GM12878 (cell line): Measurements from ENCODE around the gene RELT. TPM values are rescaled to one million over a fixed set of nuclear protein-coding genes. Genes with fewer than 3 reads are reported as not detected.

Experiments used
- ATAC-seq: fragments of 200-7000 bp; cut with Tn5 transposase; 3 replicates; pipeline ENCODE4 v1.9.1; 2020; ENCODE audit warnings: mild to moderate bottlenecking, moderate library complexity
- BruUV-seq: library from RNA; stranded (reverse); fragments of 400-500 nt; replicated peaks from 2 replicates; lab custom pipeline; 2021; lab: Mats Ljungman, UMichigan
- CTCF ChIA-PET: fragments of 300-600 bp; sonication (Branson Sonifier 250); formaldehyde crosslinking; extraction: SDS; loops from one replicate; lab custom pipeline; 2021; ENCODE audit warnings: inconsistent platforms; lab: Yijun Ruan, JAX
- POLR2A ChIA-PET: fragments of 350-600 bp; formaldehyde crosslinking; extraction: SDS; loops from one replicate; lab custom pipeline; 2021; ENCODE audit warnings: inconsistent platforms; lab: Charles Lee
- RAD21 ChIA-PET: fragments of 300-600 bp; sonication (Branson Sonifier 250); formaldehyde crosslinking; loops from one replicate; lab custom pipeline; 2023; ENCODE audit warnings: antibody characterized with exemption; ENCODE audit not compliant: unreplicated experiment; lab: Charles Lee
- SMC1A ChIA-PET: fragments of 300-600 bp; sonication (Branson Sonifier 250); formaldehyde crosslinking; loops from one replicate; lab custom pipeline; 2023; ENCODE audit not compliant: unreplicated experiment, uncharacterized antibody; lab: Charles Lee
- DNase-seq: peaks from one replicate; pipeline ENCODE4 v3.0.0-alpha.2; 2011; ENCODE audit warnings: low read depth, low spot score
- FAIRE-seq: peaks from 3 replicates; lab custom pipeline; 2011; peaks lifted over from hg19 to GRCh38; lab: Jason Lieb, UNC
- H2AFZ ChIP-seq: 2 replicates; pipeline ENCODE4 v1.6.0; 2011; ENCODE audit warnings: low read depth, low read length, control low read depth; ENCODE audit not compliant: control insufficient read depth
- H3K27ac ChIP-seq: 2 replicates; pipeline ENCODE4 v1.5.1; 2011; ENCODE audit warnings: control low read depth; ENCODE audit not compliant: control insufficient read depth, insufficient read depth
- H3K27me3 ChIP-seq, 2 experiments: replicated peaks in 1 of 2; 2 replicates each; pipeline versions ENCODE4 v1.6.0 to v1.6.1; 2011; ENCODE audit warnings: low read length in 1 of 2; ENCODE audit not compliant: control insufficient read depth in 2 of 2, insufficient read depth in 2 of 2
- H3K36me3 ChIP-seq, 2 experiments: 2 replicates each; pipeline ENCODE4 v1.5.1; 2011; ENCODE audit warnings: low read length in 1 of 2; ENCODE audit not compliant: control insufficient read depth in 2 of 2, insufficient read depth in 2 of 2
- H3K4me1 ChIP-seq: 2 replicates; pipeline ENCODE4 v1.6.1; 2011; ENCODE audit warnings: mild to moderate bottlenecking, low read length, moderate library complexity, mixed read lengths; ENCODE audit not compliant: control insufficient read depth, insufficient read depth
- H3K4me2 ChIP-seq: 2 replicates; pipeline ENCODE4 v1.6.0; 2011; ENCODE audit warnings: control low read depth; ENCODE audit not compliant: control insufficient read depth, insufficient read depth
- H3K4me3 ChIP-seq: fragments of 200-600 bp; sonication (generic); 2 replicates; pipeline ENCODE4 v1.5.1; 2016
- H3K79me2 ChIP-seq: 2 replicates; pipeline ENCODE4 v1.6.0; 2011; ENCODE audit warnings: low read length; ENCODE audit not compliant: control insufficient read depth, insufficient read depth
- H3K9ac ChIP-seq: 2 replicates; pipeline ENCODE4 v1.8.0; 2011; ENCODE audit warnings: low read length, control low read depth, mixed read lengths; ENCODE audit not compliant: control insufficient read depth, insufficient read depth
- H3K9me3 ChIP-seq: replicated peaks from 3 replicates; pipeline ENCODE4 v1.5.1; 2011; ENCODE audit warnings: mild to moderate bottlenecking, low read length; ENCODE audit not compliant: control insufficient read depth, insufficient read depth
- H4K20me1 ChIP-seq: 2 replicates; pipeline ENCODE4 v1.6.0; 2011; ENCODE audit not compliant: control insufficient read depth, insufficient read depth
- BRCA1 ChIP-seq: IDR thresholded peaks from 2 replicates; pipeline ENCODE4 v1.6.1; 2011; ENCODE audit warnings: low read depth, low read length, improper control_type of control experiment
- CBX5 ChIP-seq: sonication (generic); IDR thresholded peaks from 2 replicates; pipeline ENCODE4 v1.6.1; 2016; ENCODE audit warnings: low read depth, moderate library complexity, mild to moderate bottlenecking, inconsistent platforms
- CHD1 ChIP-seq: IDR thresholded peaks from 2 replicates; pipeline ENCODE4 v1.6.1; 2012; ENCODE audit warnings: low read depth, low read length, improper control_type of control experiment
- ELK1 ChIP-seq: IDR thresholded peaks from 2 replicates; pipeline ENCODE4 v1.6.1; 2012; ENCODE audit warnings: low read depth, low read length, improper control_type of control experiment
- SRF ChIP-seq, 2 experiments: IDR thresholded peaks; 2 replicates each; pipeline ENCODE4 v1.6.1; 2011; ENCODE audit warnings: low read depth in 2 of 2, low read length in 2 of 2, mild to moderate bottlenecking in 1 of 2, moderate library complexity in 1 of 2
- ZNF207 ChIP-seq: fragments of 450-650 bp; IDR thresholded peaks from 2 replicates; pipeline ENCODE4 v1.6.1; 2014; ENCODE audit warnings: antibody characterized with exemption, mild to moderate bottlenecking, borderline replicate concordance
- ZZZ3 ChIP-seq: IDR thresholded peaks from 2 replicates; pipeline ENCODE4 v1.6.1; 2011; ENCODE audit warnings: low read depth; ENCODE audit not compliant: control insufficient read depth, insufficient read length
- WGBS: methylation state at CpG from one replicate; pipeline ENCODE4 v1.1.6; 2016; ENCODE audit warnings: low lambda C conversion rate; ENCODE audit not compliant: insufficient replicate concordance, insufficient coverage; ENCODE audit errors: missing lambda C conversion rate; 5-methylcytosine and 5-hydroxymethylcytosine counted together
- in situ Hi-C: fragments of 300-500 bp; cut with MboI; formaldehyde crosslinking; loops from 9 replicates; pipeline ENCODE4 v1.14.3; 2018; ENCODE audit warnings: mixed read lengths
- intact Hi-C: fragments of 100-400 bp; cut with micrococcal nuclease; formaldehyde crosslinking; loops from one replicate; pipeline ENCODE4 v1.14.2; 2022; ENCODE audit not compliant: unreplicated experiment
- polyA plus RNA-seq, 11 experiments: library from polyadenylated mRNA; depleted of rRNA in 4 of 11; unstranded in 6 of 11; stranded (reverse) in 5 of 11; fragments of >200 nt; fragmentation: Nextera tagmentation in 4 of 11; fragmentation: Illumina TruSeq in 1 of 11; extraction: Ambion mirVana in 4 of 11; extraction: Trizol in 1 of 11; gene quantifications; 1 replicate in 1 of 11; 2 replicates in 10 of 11; pipeline versions ENCODE4 v1.2.1 to v1.2.3, GENCODE V29; 2011 to 2016; ENCODE audit warnings: inconsistent platforms in 2 of 11, missing spikeins in 2 of 11, low read depth in 1 of 11
- total RNA-seq, 4 experiments: library from RNA; depleted of rRNA in 3 of 4; stranded (reverse); fragments of >200 nt in 3 of 4; fragmentation: Illumina TruSeq in 1 of 4; extraction: Trizol in 1 of 4; gene quantifications; 2 replicates each; pipeline versions ENCODE4 v1.2.1 to v1.2.3, GENCODE V29; 2013 to 2021
- TF ChIP-seq, protein P1 (sequence below): fragments of 150-350 bp; IDR thresholded peaks from 2 replicates; pipeline ENCODE4 v1.6.1; 2014; ENCODE audit warnings: mild to moderate bottlenecking, low read depth, low read length

Gene RELT
- total and polyA plus RNA-seq, 10 of the 15 experiments (the other 5 are each of a cell fraction or from before 2014, with no cell fraction given), result 1.2 to 28.5 (median 10.8) TPM

DNA sequence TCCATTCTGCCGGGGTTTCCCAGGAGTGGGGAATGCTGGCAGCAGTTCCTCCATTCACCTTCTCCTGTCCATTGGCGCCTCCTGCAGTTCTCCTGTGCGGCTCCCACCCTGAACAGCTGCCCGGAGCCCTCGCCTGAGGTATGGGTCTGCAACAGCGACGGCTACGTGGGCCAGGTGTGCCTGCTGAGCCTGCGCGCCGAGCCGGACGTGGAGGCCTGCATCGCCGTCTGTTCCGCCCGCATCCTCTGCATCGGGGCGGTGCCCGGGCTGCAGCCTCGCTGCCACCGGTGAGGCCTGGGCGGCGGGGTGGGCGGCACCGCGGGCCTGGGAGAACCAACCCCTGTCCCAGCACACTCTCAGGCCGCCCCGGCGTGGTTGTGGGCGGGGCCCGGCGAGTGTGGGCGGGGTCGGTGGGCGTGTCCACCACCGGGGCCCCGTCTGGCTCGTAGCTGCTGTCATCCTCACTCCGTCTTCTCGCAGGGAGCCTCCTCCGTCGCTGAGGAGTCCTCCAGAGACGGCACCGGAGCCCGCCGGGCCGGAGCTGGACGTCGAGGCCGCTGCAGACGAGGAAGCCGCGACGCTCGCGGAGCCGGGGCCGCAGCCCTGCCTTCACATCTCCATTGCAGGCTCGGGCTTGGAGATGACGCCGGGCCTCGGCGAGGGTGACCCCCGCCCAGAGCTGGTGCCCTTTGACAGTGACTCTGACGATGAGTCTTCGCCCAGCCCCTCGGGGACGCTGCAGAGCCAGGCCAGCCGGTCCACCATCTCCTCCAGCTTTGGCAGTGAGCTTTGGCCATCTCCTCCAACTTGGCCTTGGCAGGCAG is 14.0 kb upstream of the RELT start:
- Histone ChIP-seq H3K9me3 (no peaks in the 10 kb centered on the region), H3K36me3 (peaks cover 0 to 6% of the 10 kb centered on the region in 2 experiments; a peak in 1 of 4 replicates), H3K4me3 (no peak overlapping the region), H2AFZ (no peak overlapping the region), H3K27me3 (no peaks in the 10 kb centered on the region), H3K4me1 (peaks cover 4% of the 10 kb centered on the region), H3K9ac (no peak overlapping the region), H3K4me2 (no peak overlapping the region), H4K20me1 (no peaks in the 10 kb centered on the region), H3K79me2 (no peaks in the 10 kb centered on the region), H3K27ac (no peak overlapping the region)
- no peak for DNase-seq
- TF ChIP-seq ZNF207 (no peak), CHD1 (no peak), BRCA1 (no peak), CBX5 (no peak), SRF (IDR thresholded peaks at IDR 0.05; ENCODE audit: low read depth in 2 of 2, low read length in 2 of 2) (no peak), ZZZ3 (no peak), ELK1 (no peak)
- TF ChIP-seq, protein P1, sequence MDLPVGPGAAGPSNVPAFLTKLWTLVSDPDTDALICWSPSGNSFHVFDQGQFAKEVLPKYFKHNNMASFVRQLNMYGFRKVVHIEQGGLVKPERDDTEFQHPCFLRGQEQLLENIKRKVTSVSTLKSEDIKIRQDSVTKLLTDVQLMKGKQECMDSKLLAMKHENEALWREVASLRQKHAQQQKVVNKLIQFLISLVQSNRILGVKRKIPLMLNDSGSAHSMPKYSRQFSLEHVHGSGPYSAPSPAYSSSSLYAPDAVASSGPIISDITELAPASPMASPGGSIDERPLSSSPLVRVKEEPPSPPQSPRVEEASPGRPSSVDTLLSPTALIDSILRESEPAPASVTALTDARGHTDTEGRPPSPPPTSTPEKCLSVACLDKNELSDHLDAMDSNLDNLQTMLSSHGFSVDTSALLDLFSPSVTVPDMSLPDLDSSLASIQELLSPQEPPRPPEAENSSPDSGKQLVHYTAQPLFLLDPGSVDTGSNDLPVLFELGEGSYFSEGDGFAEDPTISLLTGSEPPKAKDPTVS, result no peak
- in situ Hi-C loops (no loop called here), intact Hi-C loops (no loop called here)
- SMC1A ChIA-PET, result interaction anchor here (1.7 kb wide), 1 partner anchor 11 kb away, joined by 5 read pairs; no protein-coding TSS in a partner anchor
- CTCF ChIA-PET, result interaction anchor here (1.2 to 5.7 kb wide), 3 partner anchors 11 to 31 kb away, joined by 3 to 37 read pairs (median 26); no protein-coding TSS in a partner anchor
- RAD21 ChIA-PET, result interaction anchor here (1.3 kb wide), 1 partner anchor 11 kb away, joined by 3 read pairs; no protein-coding TSS in a partner anchor
- FAIRE-seq, result no peak
- ATAC-seq, result no peak
- POLR2A ChIA-PET, result no interaction called here
- no TSS peak for BruUV-seq
- 79% methylated on average over 46 of the region's 70 CpGs for WGBS
